ENCODE results near the gene TGM1.

GRCh38 chr14:24253936-24254335 lies 9.0 kb downstream of the TGM1 start:
- TF ChIP-seq CTCF (IDR thresholded peaks at IDR 0.05) (no peak), POLR2A (IDR thresholded peaks at IDR 0.05) (no peak)

Data from right lobe of liver (tissue), 4 donors.